ENCODE data around the gene CADPS.

The CADPS gene

GRCh38 chr3:62548528-62549205 is 326.5 kb downstream of the CADPS start:
- no peak for DNase-seq

- no peak for DNase-seq
These were observed 328.9 kb downstream of the CADPS start for GRCh38 chr3:62546266-62546665.

- DNase-seq = no peak
These were observed 333.0 kb downstream of the CADPS start for GRCh38 chr3:62542185-62542584.

GRCh38 chr3:62539762-62540161 is 335.5 kb downstream of the CADPS start:
- DNase-seq = no peak

GRCh38 chr3:62538691-62539356 is 336.4 kb downstream of the CADPS start:
- DNase-seq = no peak

GRCh38 chr3:62534326-62534725 is 340.9 kb downstream of the CADPS start:
- DNase-seq = no peak

- no peak for DNase-seq
These were observed 342.4 kb downstream of the CADPS start for GRCh38 chr3:62532796-62533195.

- DNase-seq = no peak
These were observed 343.2 kb downstream of the CADPS start for GRCh38 chr3:62531981-62532380.

- no peak for DNase-seq
These were observed 343.7 kb downstream of the CADPS start for GRCh38 chr3:62531493-62531892.

- DNase-seq = no peak
These were observed 346.0 kb downstream of the CADPS start for GRCh38 chr3:62529230-62529629.

GRCh38 chr3:62527474-62527873 is 347.7 kb downstream of the CADPS start:
- DNase-seq = no peak

- no peak for DNase-seq
These were observed 349.9 kb downstream of the CADPS start for GRCh38 chr3:62525281-62525680.

GRCh38 chr3:62523672-62524071 is 351.5 kb downstream of the CADPS start:
- no peak for DNase-seq

- no peak for DNase-seq
These were observed 353.6 kb downstream of the CADPS start for GRCh38 chr3:62521464-62522105.

- no peak for DNase-seq
These were observed 371.7 kb downstream of the CADPS start for GRCh38 chr3:62503516-62503915.

GRCh38 chr3:62502315-62503300 is 372.6 kb downstream of the CADPS start:
- DNase-seq = no peak

GRCh38 chr3:62501289-62501668 is 373.9 kb downstream of the CADPS start:
- DNase-seq = no peak

GRCh38 chr3:62500556-62501288 is 374.5 kb downstream of the CADPS start:
- DNase-seq = no peak

- DNase-seq = no peak
These were observed 378.1 kb downstream of the CADPS start for GRCh38 chr3:62497156-62497555.

- no peak for DNase-seq
These were observed 378.7 kb downstream of the CADPS start for GRCh38 chr3:62496503-62496902.

GRCh38 chr3:62493109-62493801 is 382.0 kb downstream of the CADPS start:
- no peak for DNase-seq

- DNase-seq = no peak
These were observed 392.3 kb downstream of the CADPS start for GRCh38 chr3:62482961-62483360.

Data from activated CD4-positive, alpha-beta T cell treated with anti-CD3 and anti-CD28 coated beads, Interleukin-2, amount 50 U/mL, for 16 hours (primary cell).